Fibroblast of lung (primary cell): Measurements from ENCODE around the gene EFCAB14. TPM values are rescaled to one million over a fixed set of nuclear protein-coding genes. Genes with fewer than 3 reads are reported as not detected.
"Not testable (repeated sequence)": the region's sequence is repeated elsewhere in the genome, so short reads cannot be mapped to it uniquely, and the experiment has no call there.

Source experiments
- DNase-seq, 2 donors: peaks; one replicate each; pipeline versions ENCODE4 v3.0.0 to v3.0.0-alpha.2; 2010; ENCODE audit warnings: low read depth in 2 of 2
- H2AFZ ChIP-seq: 2 replicates; pipeline ENCODE4 v1.5.1; 2012; ENCODE audit warnings: low read length, control low read depth, inconsistent platforms
- H3K27ac ChIP-seq: 2 replicates; pipeline ENCODE4 v1.5.1; 2011; ENCODE audit warnings: low read length, control low read depth; ENCODE audit not compliant: insufficient read depth
- H3K27me3 ChIP-seq: 2 replicates; pipeline ENCODE4 v1.5.1; 2011; ENCODE audit warnings: mild to moderate bottlenecking, low read length; ENCODE audit not compliant: control insufficient read depth, insufficient read depth
- H3K36me3 ChIP-seq: 2 replicates; pipeline ENCODE4 v1.5.1; 2011; ENCODE audit warnings: low read length; ENCODE audit not compliant: control insufficient read depth, insufficient read depth
- H3K4me1 ChIP-seq: 2 replicates; pipeline ENCODE4 v1.5.1; 2011; ENCODE audit warnings: low read length; ENCODE audit not compliant: control insufficient read depth, insufficient read depth; ENCODE audit errors: extremely low read depth
- H3K4me2 ChIP-seq: 2 replicates; pipeline ENCODE4 v1.5.1; 2011; ENCODE audit warnings: low read length, control low read depth; ENCODE audit not compliant: insufficient read depth; ENCODE audit errors: extremely low read depth
- H3K4me3 ChIP-seq, 4 experiments: fragments of 200-600 bp in 1 of 4; sonication (generic) in 1 of 4; replicated peaks in 1 of 4; 2 replicates each; pipeline ENCODE4 v1.5.1; 2011 to 2016; ENCODE audit warnings: low read length in 4 of 4, low read depth in 3 of 4, mild to moderate bottlenecking in 3 of 4, control low read depth in 2 of 4, inconsistent platforms in 1 of 4, mixed read lengths in 1 of 4; ENCODE audit not compliant: insufficient read depth in 1 of 4; ENCODE audit errors: control extremely low read depth in 1 of 4
- H3K79me2 ChIP-seq: 2 replicates; pipeline ENCODE4 v1.5.1; 2012; ENCODE audit warnings: mild to moderate bottlenecking, low read length, inconsistent platforms; ENCODE audit not compliant: control insufficient read depth, insufficient read depth
- H3K9ac ChIP-seq: 2 replicates; pipeline ENCODE4 v1.5.1; 2011; ENCODE audit warnings: mild to moderate bottlenecking, low read length, control low read depth; ENCODE audit not compliant: insufficient read depth
- H3K9me3 ChIP-seq: 2 replicates; pipeline ENCODE4 v1.5.1; 2012; ENCODE audit warnings: low read depth, low read length; ENCODE audit not compliant: control insufficient read depth, insufficient read depth
- H4K20me1 ChIP-seq: 2 replicates; pipeline ENCODE4 v1.5.1; 2011; ENCODE audit warnings: low read length; ENCODE audit not compliant: control insufficient read depth, insufficient read depth; ENCODE audit errors: extremely low read depth
- CTCF ChIP-seq, 2 donors: IDR thresholded peaks in 1 of 2; conservative IDR thresholded peaks in 1 of 2; 1 replicate in 1 of 2; 2 replicates in 1 of 2; pipeline ENCODE4 v1.5.1; 2011 to 2012; ENCODE audit warnings: low read length in 2 of 2, control low read depth in 1 of 2, inconsistent platforms in 1 of 2, low read depth in 1 of 2, mild to moderate bottlenecking in 1 of 2
- EZH2 ChIP-seq: IDR thresholded peaks from 2 replicates; pipeline ENCODE4 v1.5.1; 2012; ENCODE audit warnings: low read length, control low read depth, mild to moderate bottlenecking; ENCODE audit errors: missing control alignments
- polyA plus RNA-seq, 2 donors: library from polyadenylated mRNA; depleted of rRNA in 1 of 2; stranded (reverse) in 1 of 2; unstranded in 1 of 2; fragments of >200 nt; gene quantifications; 2 replicates each; pipeline ENCODE4 v1.2.1, GENCODE V29; 2011 to 2012; ENCODE audit warnings: missing spikeins in 1 of 2
- total RNA-seq: library from RNA; depleted of rRNA; stranded (reverse); fragments of >200 nt; gene quantifications from 2 replicates; pipeline ENCODE4 v1.2.1, GENCODE V29; 2014

Gene EFCAB14
- total and polyA plus RNA-seq, 2 donors (not counting 1 experiment from before 2014, with no cell fraction given), result 35.3 to 65.0 TPM

- no peaks in the 10 kb centered on the region for H3K79me2 ChIP-seq
- H3K4me1 ChIP-seq, result no peaks in the 10 kb centered on the region
- no peak overlapping the region for H3K4me2 ChIP-seq
- DNase-seq, result no peak
- no peaks in the 10 kb centered on the region for H3K27me3 ChIP-seq
- no peak overlapping the region for H3K9ac ChIP-seq
- H2AFZ ChIP-seq, result no peak overlapping the region
- H3K36me3 ChIP-seq, result no peaks in the 10 kb centered on the region
- TF ChIP-seq CTCF (conservative IDR thresholded peaks at IDR 0.05 in 1 of 2, IDR thresholded peaks at IDR 0.05 in 1 of 2; ENCODE audit: low read depth in 1 of 2, low read length in 2 of 2) (no peak), EZH2 (no peak)
- no peaks in the 10 kb centered on the region for H3K9me3 ChIP-seq
- H3K27ac ChIP-seq, result no peak overlapping the region
- no peaks in the 10 kb centered on the region for H4K20me1 ChIP-seq
- H3K4me3 ChIP-seq, result no peak overlapping the region
Measured at GRCh38 chr1:46755121-46755520, 36.2 kb upstream of the EFCAB14 start.

GRCh38 chr1:46754707-46755106 is 35.8 kb upstream of the EFCAB14 start:
- not testable (repeated sequence) for H3K27me3 ChIP-seq, H3K9ac ChIP-seq, H4K20me1 ChIP-seq, H3K4me3 ChIP-seq, H3K79me2 ChIP-seq, H3K36me3 ChIP-seq, H3K27ac ChIP-seq, H2AFZ ChIP-seq, DNase-seq, H3K4me1 ChIP-seq, H3K9me3 ChIP-seq, H3K4me2 ChIP-seq

GRCh38 chr1:46753985-46754384 is 35.1 kb upstream of the EFCAB14 start:
- H3K9ac ChIP-seq, result no peak overlapping the region
- no peak overlapping the region for H3K27ac ChIP-seq
- no peaks in the 10 kb centered on the region for H4K20me1 ChIP-seq
- no peak for DNase-seq
- TF ChIP-seq EZH2, result no peak
- no peak for TF ChIP-seq CTCF (conservative IDR thresholded peaks at IDR 0.05 in 1 of 2, IDR thresholded peaks at IDR 0.05 in 1 of 2; ENCODE audit: low read depth in 1 of 2, low read length in 2 of 2)
- no peaks in the 10 kb centered on the region for H3K9me3 ChIP-seq
- no peak overlapping the region for H3K4me2 ChIP-seq
- H3K4me1 ChIP-seq, result no peaks in the 10 kb centered on the region
- no peak overlapping the region for H3K4me3 ChIP-seq
- no peak overlapping the region for H2AFZ ChIP-seq
- no peaks in the 10 kb centered on the region for H3K27me3 ChIP-seq
- no peaks in the 10 kb centered on the region for H3K79me2 ChIP-seq
- no peaks in the 10 kb centered on the region for H3K36me3 ChIP-seq
